ENCODE results near the gene CACNB2.

Gene CACNB2

DNA sequence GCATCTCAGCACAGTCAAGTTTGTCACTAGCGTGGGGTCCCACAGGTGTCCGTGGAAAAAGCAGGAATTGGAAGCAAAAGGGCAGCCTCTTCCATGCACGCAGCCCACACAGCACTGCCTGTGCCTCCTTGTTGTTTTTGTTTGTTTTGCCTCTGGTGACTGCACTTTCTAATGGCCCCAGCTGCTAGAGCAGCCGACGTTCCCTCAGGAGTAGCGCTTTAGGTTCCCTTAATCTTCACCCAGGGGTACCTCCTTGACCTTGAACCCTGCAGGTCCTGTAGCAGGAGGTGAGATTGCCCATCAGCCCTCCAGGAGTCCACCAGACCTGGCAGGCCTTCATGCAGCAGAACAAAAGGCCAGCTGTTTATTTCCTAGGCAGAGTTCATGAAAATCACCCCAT lies 210.1 kb downstream of the CACNB2 start:
- no peak for DNase-seq

DNA sequence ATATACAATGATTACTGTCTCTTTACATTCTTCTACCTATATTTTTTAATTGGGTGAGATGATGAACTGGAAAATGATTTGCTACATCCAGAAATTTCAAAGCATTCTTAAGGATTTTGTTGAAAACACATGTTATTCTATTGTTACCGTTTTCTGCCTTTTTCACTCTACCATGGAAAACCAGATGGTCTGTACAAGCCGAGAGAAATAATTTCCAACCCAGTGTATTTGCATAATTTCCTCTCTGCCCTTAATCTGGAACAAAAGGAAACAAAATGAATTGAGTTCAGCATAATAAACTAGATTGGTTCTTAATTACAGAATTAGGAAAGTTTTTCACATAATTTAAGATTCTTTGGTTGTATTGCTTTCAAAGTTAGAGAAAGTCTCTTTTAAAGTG lies 211.2 kb downstream of the CACNB2 start:
- DNase-seq = no peak

DNA sequence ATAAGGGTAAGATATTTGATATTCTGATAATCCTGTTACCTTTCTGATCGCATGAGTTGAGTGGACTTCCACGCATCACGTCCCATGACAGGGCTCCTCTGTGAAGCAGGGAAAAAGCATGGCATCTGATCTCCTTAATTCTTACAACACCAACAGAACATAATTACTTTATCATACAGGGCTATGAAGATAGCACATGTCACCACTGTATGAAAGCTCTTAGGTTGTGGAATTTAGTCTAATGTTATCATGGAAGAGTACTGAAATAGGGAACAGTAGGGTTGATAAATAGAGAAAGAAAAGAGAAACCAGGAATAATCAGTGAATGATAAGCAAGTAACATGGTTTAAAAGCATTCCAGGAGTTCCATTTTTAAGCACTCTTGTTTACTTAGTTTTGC lies 212.0 kb downstream of the CACNB2 start:
- no peak for DNase-seq

GRCh38 chr10:18359812-18360211 lies 219.6 kb downstream of the CACNB2 start:
- DNase-seq = no peak

GRCh38 chr10:18362892-18363291 lies 222.7 kb downstream of the CACNB2 start:
- no peak for DNase-seq

DNA sequence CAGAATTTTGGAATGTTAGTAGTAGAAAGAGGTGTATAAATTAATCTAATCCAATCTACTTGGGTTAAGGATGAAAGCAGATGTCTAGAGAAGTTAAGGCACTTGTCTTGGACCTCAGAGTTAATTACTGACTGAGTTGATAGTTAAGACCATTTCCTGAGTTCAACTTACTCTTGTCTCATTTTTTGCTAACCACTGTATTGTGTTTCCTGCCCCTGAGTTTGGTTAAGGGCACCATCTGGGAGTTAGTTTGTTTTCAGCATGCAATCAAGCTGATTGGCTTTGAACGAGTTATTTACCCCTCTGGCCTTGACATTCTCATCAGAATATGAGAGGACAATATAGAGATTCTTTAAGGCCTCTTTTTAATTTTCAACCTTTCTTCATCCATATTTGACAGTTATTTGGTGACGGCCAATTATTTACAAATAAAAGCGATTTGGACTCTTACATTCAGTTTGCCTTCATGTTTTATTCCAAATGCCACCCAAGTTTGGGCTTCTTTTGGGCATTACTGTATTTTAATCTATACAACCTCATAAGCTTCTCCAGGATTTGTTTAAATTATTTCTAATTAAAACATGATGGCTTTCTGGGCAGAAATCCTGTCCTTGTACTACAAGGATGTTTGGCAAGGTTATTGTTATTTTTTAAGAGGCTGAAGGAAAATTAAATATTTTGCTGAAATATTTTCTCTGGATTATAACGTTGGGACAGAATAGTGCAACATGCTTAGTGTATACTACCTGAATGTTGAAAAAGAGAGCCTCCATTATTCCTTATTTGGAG lies 225.0 kb downstream of the CACNB2 start:
- no peak for DNase-seq

- DNase-seq = no peak
Observed at GRCh38 chr10:18367840-18368239, 227.6 kb downstream of the CACNB2 start.

DNA sequence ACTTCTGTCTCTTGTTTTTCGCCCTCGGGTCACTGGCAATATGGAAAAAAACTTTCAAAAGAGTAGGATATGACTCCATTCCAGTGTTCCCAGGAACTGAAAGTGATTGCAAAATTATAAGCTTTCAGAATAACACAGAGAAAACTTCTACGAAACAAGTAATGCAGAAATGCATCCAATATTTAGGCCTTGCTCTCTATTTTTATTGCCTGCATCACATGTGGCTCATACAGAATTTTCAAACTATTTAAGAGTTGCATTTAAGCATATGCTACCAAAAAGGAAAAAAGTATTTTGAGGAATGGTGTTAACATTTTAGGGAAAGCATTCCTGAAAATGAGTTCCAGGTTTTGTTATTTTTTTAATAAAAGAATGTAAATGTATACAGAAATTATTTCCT lies 228.0 kb downstream of the CACNB2 start:
- no peak for DNase-seq

GRCh38 chr10:18368682-18369081 lies 228.5 kb downstream of the CACNB2 start:
- DNase-seq = no peak

DNA sequence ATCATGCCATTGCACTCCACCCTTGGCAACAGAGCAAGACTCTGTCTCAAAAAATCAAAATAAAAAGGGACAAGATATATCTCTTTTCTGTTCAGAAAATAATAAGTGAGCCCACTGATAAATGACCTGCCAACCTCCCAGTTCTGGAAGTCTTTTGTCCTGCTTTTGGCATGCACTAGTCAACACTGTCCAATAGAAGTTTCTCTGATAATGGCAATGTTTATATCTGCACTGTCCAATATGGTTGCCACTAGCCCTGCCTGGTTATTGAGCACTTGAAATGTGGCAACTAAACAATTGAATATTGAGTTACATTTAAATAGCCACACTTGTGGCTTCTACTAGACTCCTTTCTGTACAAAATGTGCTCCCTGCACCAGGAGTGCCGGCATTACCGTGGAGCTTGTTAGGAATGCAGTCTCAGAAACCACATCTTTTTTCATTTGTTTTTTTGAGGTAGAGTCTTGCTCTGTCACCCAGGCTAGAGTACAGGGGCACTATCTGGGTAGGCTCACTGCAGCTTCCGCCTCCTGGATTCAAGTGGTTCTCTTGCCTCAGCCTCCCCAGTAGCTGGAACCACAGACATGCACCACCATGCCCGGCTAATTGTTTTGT lies 229.7 kb downstream of the CACNB2 start:
- DNase-seq = no peak

- no peak for DNase-seq
Observed at GRCh38 chr10:18376650-18377049, 236.4 kb downstream of the CACNB2 start.

DNA sequence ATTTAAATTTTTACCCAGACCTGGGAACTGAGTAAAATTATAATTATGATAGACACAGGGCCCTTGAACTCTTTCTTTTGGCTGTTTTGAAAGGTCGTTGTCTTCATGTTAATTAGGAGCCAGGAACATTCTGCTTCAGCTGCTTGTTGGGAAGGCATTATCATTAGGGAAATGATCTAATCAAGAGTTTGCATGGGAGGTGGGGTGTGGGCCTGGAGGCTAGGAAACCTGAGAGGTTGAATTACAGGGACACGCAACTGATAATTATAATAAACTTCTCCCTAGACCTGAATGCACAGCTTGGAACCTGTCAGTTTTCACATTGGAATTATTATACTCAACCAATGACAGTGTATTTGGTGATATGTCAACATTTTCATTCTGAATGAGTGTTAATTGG lies 237.7 kb downstream of the CACNB2 start:
- no peak for DNase-seq

DNA sequence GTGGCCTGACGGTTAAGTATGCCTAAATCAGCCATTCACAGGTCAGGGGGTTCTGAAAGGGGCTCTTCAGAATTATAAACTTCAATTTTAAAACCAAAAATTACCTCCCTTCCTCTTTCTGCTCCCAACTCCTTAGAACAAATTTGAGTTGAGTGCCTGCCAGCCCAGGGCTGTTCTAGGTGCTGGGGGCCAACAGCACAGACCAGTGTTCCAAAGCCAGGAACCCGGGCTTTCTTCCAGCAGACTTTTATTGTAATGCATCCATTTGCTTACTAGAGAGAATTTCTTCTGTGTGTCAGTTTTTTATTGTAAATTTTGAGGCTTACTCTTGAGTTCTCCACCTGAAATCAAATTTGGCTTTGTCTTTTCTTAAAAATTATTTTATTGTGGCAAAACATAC lies 238.5 kb downstream of the CACNB2 start:
- DNase-seq = no peak

DNA sequence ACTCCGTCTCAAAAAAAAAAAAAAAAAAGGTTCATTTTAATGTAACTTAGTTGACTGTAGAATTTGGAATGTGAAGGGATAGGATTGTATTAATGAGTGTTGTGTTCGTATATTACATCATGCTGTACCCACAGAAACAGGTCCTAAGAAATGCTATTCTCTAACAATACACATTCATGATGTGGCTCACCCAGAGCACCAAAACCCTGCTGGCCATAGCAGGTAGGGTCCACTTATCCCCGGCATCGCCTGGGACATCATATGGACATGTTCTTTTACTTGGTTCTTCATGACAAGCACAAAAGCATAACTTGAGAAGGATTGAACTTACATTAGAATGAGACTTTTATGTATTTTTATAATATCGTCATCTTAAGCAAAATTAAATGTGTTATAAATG lies 241.5 kb downstream of the CACNB2 start:
- no peak for DNase-seq

GRCh38 chr10:18397906-18398305 lies 257.7 kb downstream of the CACNB2 start:
- no peak for DNase-seq

DNA sequence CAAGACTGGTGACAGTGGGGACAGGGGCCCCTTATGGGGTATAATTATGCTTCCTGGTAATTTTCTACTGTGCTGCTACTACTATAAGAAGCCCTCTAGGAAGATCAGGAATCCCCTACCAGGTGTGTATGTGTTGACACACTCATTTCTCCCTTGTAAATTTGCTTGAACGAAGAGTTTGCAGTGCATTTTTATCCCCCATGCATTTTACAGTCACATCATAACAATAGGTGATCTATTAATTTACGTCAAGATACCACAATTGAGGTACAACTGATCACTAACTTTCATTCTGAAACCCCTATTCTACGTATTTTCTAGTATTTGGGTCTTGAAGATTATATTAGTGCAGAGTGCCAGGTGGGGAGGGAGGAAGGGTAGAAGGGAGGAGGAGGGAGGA lies 258.9 kb downstream of the CACNB2 start:
- DNase-seq = no peak

GRCh38 chr10:18400201-18400905 lies 260.1 kb downstream of the CACNB2 start:
- no peak for DNase-seq

DNA sequence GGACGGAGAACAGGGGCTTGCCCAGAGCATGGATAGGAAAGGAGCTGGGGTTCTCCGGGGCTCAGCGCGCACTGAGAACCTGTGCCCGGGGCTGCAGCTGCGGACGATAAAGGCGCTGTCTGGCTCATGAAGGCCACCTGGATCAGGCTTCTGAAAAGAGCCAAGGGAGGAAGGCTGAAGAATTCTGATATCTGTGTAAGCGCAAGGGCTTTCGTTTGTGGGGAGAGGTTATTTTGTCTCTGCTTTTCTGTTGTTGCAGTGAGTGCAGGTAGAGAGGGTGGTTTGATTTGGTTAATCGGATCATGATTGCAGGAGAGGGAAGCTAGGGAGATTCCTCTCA lies 260.7 kb downstream of the CACNB2 start:
- DNase-seq = no peak

DNA sequence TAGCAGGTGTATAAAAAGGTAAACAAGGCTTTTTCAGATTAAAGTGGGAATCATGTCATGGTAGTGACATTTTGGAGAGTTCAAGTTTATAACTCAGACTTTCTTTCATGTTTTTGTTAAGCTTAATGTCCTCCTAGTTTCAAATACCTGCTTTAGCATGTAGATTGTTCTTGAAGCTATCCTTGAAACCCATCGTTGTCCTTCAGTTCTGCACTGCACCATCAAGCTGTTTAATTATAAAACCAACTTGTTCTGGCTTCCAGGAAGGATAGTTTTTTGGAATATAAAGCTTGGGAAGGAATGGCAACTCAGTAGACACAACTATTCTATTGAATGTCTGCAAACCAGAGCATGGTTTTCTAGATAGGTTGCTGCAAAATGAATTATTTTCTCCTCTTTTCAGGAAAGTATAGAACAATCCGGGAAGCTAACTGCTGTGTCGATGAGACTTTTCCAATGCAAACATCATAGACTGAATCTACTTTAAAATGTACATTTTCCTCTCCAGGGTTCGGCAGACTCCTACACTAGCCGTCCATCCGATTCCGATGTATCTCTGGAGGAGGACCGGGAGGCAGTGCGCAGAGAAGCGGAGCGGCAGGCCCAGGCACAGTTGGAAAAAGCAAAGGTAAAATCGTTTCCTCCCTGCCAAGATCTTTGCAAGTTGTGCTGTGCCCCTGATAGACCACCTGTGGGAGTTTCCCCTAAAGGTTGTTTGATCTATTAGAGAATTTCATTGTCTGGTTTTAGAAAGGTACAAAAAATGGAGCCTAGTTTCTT lies 261.4 kb downstream of the CACNB2 start:
- no peak for DNase-seq

DNA sequence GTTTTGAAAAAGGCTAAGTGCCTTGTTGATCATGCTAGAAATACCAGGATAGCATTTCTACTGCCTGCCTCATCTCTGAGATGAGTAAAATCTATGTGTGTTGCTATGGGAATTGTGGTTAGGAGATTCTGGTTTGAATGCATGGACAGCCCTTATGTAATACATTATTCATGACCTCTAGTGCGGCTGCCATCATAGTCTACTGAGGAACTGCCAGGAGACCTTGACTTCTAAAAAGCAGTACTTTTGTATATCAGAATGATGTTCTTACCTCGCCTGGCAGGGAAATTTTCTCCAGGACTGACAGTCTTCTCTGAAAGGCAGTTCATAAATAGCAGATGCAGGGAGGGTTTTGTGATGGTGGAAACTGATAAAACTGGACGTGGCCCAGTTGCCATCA lies 262.6 kb downstream of the CACNB2 start:
- DNase-seq = no peak

- DNase-seq = no peak
Observed at GRCh38 chr10:18404530-18404929, 264.3 kb downstream of the CACNB2 start.

GRCh38 chr10:18406136-18406535 lies 265.9 kb downstream of the CACNB2 start:
- DNase-seq = no peak

DNA sequence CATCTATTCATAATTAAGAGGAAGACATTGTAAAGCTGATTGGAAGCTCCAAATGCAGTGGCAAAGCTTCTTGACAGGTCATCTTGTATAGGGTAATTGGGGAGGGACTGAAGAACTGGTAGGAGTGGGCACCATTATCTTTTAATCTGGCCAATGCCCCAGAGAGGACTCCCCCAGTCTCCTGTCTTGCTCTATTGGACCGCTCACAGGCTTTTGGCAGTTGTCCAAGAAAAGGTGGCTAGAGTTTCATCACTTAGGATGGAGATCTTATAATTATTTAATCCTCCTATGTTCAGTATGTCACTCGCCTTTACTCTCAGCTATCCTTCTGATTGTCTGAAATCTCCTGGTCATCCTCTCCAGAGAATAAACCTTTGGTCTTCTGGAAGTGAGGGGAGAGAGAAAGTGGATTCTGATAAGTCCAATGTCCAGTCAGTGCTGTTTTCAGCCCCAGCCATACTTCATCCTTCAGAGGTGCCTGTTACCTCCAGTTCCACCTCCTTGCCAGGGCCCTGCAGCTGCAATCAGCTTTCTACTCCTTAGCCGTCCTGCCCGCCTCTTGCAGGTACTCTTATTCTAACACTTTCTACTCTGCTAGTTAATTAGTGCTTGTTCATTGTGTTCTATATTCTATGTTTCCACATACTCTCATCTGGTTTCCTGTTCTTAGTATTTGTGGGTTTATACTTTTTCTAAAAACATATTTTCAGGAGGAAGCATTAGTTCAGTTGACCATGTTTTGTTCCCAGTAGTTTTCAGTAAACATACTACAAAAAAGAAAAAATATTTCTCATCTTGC lies 269.6 kb downstream of the CACNB2 start:
- no peak for DNase-seq
